Lung (tissue), 12 donors: ENCODE data around the gene RBFOX2. TPM values are rescaled to one million over a fixed set of nuclear protein-coding genes. Genes with fewer than 3 reads are reported as not detected.

ENCODE experiments used
- ATAC-seq: fragments of 200-7000 bp; cut with Tn5 transposase; one replicate; pipeline ENCODE4 v1.9.1; 2020; ENCODE audit warnings: moderate number of reproducible peaks; ENCODE audit not compliant: insufficient read depth, low FRiP score
- DNase-seq, 3 donors: peaks; one replicate each; pipeline ENCODE4 v3.0.0-alpha.2; 2013 to 2017
- H3K27ac ChIP-seq, 2 donors: one replicate each; pipeline ENCODE4 v1.5.1; 2013; ENCODE audit warnings: mild to moderate bottlenecking in 2 of 2, moderate library complexity in 2 of 2, control low read depth in 1 of 2, inconsistent platforms in 1 of 2, low read depth in 1 of 2, low read length in 1 of 2
- H3K27me3 ChIP-seq, 3 donors: one replicate each; pipeline ENCODE4 v1.5.1; 2013; ENCODE audit warnings: low read length in 2 of 3; ENCODE audit not compliant: control insufficient read depth in 3 of 3, insufficient read depth in 3 of 3
- H3K36me3 ChIP-seq, 4 donors: one replicate each; pipeline ENCODE4 v1.5.1; 2013; ENCODE audit warnings: low read length in 4 of 4, mild to moderate bottlenecking in 1 of 4, moderate library complexity in 1 of 4; ENCODE audit not compliant: control insufficient read depth in 4 of 4, insufficient read depth in 4 of 4
- H3K4me1 ChIP-seq, 5 donors: one replicate each; pipeline ENCODE4 v1.5.1; 2013; ENCODE audit warnings: low read length in 5 of 5, mild to moderate bottlenecking in 2 of 5, moderate library complexity in 1 of 5; ENCODE audit not compliant: control insufficient read depth in 5 of 5, insufficient read depth in 5 of 5
- H3K4me3 ChIP-seq: one replicate; pipeline ENCODE4 v1.5.1; 2013; ENCODE audit warnings: mild to moderate bottlenecking, control low read depth, moderate library complexity
- H3K9ac ChIP-seq, 2 donors: one replicate each; pipeline ENCODE4 v1.5.1; 2013; ENCODE audit warnings: low read length in 2 of 2, control low read depth in 1 of 2; ENCODE audit not compliant: insufficient read depth in 1 of 2
- H3K9me3 ChIP-seq, 4 donors: one replicate each; pipeline ENCODE4 v1.5.1; 2013; ENCODE audit warnings: low read length in 3 of 4, mild to moderate bottlenecking in 1 of 4, moderate library complexity in 1 of 4; ENCODE audit not compliant: control insufficient read depth in 4 of 4, insufficient read depth in 3 of 4
- whole genome bisulfite sequencing, 2 donors: extraction: QIAGEN DNeasy Blood & Tissue Kit; methylation state at CpG; one replicate each; pipeline ENCODE4 v1.1.7; 2013; 5-methylcytosine and 5-hydroxymethylcytosine counted together
- polyA plus RNA-seq, 2 donors: library from polyadenylated mRNA; stranded (reverse); fragments of 200-250 nt; gene quantifications; one replicate each; pipeline ENCODE4 v1.2.1, GENCODE V29; 2013
- total RNA-seq, 2 donors: library from RNA; depleted of rRNA in 1 of 2; stranded (reverse); fragments of >200 nt in 1 of 2; gene quantifications; one replicate each; pipeline ENCODE4 v1.2.1, GENCODE V29; 2014 to 2021
- TF ChIP-seq, protein P1 (sequence below): IDR thresholded peaks from 2 replicates; pipeline ENCODE4 v1.5.1; 2012; ENCODE audit warnings: mild to moderate bottlenecking; ENCODE audit errors: control extremely low read depth, extremely low read depth
- donor health status: control.
- donor health status: control.
- donor health status: Bipolar disorder and iron deficiency.
- donor health status: healthy.
- donor health status: DM: yes; HTN: yes; CAD: no.

RBFOX2 gene
- total and polyA plus RNA-seq, 4 donors: 16.5 to 195 (median 43.3) TPM

GRCh38 chr22:35888181-35888870 lies 140.3 kb downstream of the RBFOX2 start:
- 97 to 99% methylated on average over 2 of the region's 2 CpGs for WGBS, 2 donors
- no peak for DNase-seq

GRCh38 chr22:35887296-35887875 lies 141.2 kb downstream of the RBFOX2 start:
- DNase-seq: no peak
- H3K9ac ChIP-seq: no peak overlapping the region
- H3K36me3 ChIP-seq: peaks cover 0 to 2% (median 0%) of the 10 kb centered on the region in 4 donors
- H3K4me1 ChIP-seq: peaks cover 0 to 33% (median 12%) of the 10 kb centered on the region in 5 donors
- no peaks in the 10 kb centered on the region for H3K9me3 ChIP-seq
- TF ChIP-seq, protein P1, sequence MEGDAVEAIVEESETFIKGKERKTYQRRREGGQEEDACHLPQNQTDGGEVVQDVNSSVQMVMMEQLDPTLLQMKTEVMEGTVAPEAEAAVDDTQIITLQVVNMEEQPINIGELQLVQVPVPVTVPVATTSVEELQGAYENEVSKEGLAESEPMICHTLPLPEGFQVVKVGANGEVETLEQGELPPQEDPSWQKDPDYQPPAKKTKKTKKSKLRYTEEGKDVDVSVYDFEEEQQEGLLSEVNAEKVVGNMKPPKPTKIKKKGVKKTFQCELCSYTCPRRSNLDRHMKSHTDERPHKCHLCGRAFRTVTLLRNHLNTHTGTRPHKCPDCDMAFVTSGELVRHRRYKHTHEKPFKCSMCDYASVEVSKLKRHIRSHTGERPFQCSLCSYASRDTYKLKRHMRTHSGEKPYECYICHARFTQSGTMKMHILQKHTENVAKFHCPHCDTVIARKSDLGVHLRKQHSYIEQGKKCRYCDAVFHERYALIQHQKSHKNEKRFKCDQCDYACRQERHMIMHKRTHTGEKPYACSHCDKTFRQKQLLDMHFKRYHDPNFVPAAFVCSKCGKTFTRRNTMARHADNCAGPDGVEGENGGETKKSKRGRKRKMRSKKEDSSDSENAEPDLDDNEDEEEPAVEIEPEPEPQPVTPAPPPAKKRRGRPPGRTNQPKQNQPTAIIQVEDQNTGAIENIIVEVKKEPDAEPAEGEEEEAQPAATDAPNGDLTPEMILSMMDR: no peak
- WGBS, 2 donors: 86 to 94% methylated on average over 2 of the region's 2 CpGs
- peak overlapping the region in 1 of 2 donors; percentile 4 for H3K27ac ChIP-seq
- no peak for ATAC-seq
- no peak overlapping the region for H3K4me3 ChIP-seq
- no peaks in the 10 kb centered on the region for H3K27me3 ChIP-seq

More at GRCh38 chr22:35888181-35888870, 140.3 kb downstream of the RBFOX2 start:
- no peaks in the 10 kb centered on the region for H3K9me3 ChIP-seq
- no peak overlapping the region for H3K4me3 ChIP-seq
- no peak overlapping the region for H3K9ac ChIP-seq
- no peaks in the 10 kb centered on the region for H3K27me3 ChIP-seq
- peak overlapping the region in 1 of 2 donors; percentile 4 for H3K27ac ChIP-seq
- H3K36me3 ChIP-seq: peaks cover 0 to 2% (median 0%) of the 10 kb centered on the region in 4 donors
- peaks cover 0 to 24% (median 12%) of the 10 kb centered on the region in 5 donors for H3K4me1 ChIP-seq
- no peak for ATAC-seq
- TF ChIP-seq, protein P1: no peak

GRCh38 chr22:35886309-35886708 lies 142.3 kb downstream of the RBFOX2 start:
- H3K9ac ChIP-seq: no peak overlapping the region

More at GRCh38 chr22:35886309-35886708, 142.3 kb downstream of the RBFOX2 start:
- DNase-seq: no peak
- Histone ChIP-seq H3K4me1 (peaks cover 0 to 32% (median 17%) of the 10 kb centered on the region in 5 donors), H3K36me3 (peaks cover 0 to 2% (median 0%) of the 10 kb centered on the region in 4 donors), H3K9me3 (no peaks in the 10 kb centered on the region), H3K27me3 (no peaks in the 10 kb centered on the region), H3K27ac (peak overlapping the region in 1 of 2 donors; percentile 15), H3K4me3 (no peak overlapping the region)
- TF ChIP-seq, protein P1: no peak
- 95 to 96% methylated on average over 4 of the region's 4 CpGs for WGBS, 2 donors
- ATAC-seq: no peak
